A549 treated with Hydrocortisone at 1 μM for 4 hours (cell line): ENCODE results near the gene CCNDBP1. TPM values are rescaled to one million over a fixed set of nuclear protein-coding genes. Genes with fewer than 3 reads are reported as not detected.

Experiments used
- total RNA-seq: library from RNA; stranded (reverse); fragments of 200-300 nt; extraction: Qiagen RNA extraction; gene quantifications from 5 replicates; pipeline ENCODE4 v1.2.3, GENCODE V29; 2022

The CCNDBP1 gene, protein sequence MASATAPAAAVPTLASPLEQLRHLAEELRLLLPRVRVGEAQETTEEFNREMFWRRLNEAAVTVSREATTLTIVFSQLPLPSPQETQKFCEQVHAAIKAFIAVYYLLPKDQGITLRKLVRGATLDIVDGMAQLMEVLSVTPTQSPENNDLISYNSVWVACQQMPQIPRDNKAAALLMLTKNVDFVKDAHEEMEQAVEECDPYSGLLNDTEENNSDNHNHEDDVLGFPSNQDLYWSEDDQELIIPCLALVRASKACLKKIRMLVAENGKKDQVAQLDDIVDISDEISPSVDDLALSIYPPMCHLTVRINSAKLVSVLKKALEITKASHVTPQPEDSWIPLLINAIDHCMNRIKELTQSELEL
- 25.9 to 28.5 TPM (median 26.4 TPM) in 5 replicates for total RNA-seq

DNA sequence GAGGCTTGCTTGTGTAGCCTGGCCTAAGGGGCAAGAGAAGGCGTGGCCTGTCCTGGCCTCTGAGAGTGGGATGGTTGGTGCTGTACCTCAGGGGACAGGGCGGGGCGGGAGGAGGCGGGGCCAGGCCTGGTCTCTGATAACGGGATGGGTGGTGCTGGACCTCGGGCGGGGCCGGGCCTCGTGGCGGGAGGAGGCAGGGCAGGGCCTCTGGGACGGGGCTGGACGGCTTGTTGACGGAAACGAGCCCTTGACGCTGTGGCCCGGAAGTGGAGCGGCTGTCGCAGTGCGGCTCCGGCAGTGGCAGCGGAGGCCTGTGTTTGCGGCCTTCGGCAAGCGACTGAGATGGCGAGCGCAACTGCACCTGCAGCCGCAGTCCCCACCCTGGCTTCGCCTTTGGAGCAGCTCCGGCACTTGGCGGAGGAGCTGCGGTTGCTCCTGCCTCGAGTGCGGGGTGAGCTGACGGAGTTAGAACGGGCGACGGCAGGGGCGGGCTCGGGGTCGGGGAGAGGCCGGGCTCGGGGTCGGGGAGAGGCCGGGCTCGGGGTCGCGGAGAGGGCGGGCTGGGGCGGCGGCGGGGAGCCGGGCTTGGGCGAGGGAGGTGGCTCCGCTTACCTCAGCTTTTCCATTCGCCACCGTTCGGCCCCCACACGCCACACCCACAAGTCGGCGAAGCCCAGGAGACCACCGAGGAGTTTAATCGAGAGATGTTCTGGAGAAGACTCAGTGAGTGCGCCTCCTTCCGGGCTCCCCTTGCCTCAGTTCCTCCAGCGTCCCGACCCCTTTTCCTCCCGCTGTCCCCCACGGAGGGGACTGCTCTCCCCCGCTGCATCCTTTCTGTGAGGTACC lies at the start of gene CCNDBP1:
CCNDBP1 (plus strand) TSS at position 247 of the 846 bp plus-strand sequence; CDS start at position 343, 96 bp downstream.

DNA sequence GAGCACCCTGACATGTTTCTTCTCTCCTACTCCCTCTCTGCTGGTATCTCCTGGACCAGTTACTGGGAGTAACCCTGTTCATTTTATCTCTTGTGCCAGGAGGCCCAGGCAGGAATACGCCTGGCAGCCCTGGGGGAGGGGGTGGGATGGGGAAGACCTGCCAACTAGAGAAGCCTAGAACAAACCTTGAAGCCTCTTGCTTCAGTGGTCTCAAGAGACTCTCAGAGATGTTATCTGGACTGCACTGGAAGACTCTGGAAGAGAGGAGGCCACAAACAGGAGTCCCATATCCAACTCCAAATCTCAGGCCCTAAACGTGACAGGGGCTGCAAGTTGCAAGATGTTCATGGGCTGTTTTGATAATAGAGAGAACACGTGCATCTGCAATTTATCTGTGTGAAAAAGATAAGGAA lies 35.8 kb downstream of the CCNDBP1 start, which contains the start of gene EPB42:
EPB42 (minus strand) TSS at position 28 of the 413 bp plus-strand sequence. CDS start 193 bp downstream, outside the sequence.

Other genes with a start within 250 kb of the CCNDBP1 start
- 3.3 to 5.3 TPM (median 4.2 TPM) in 5 replicates for gene UBR1, start 79.4 kb upstream of the CCNDBP1 start, total RNA-seq
- 8.8 to 10.3 TPM (median 9.5 TPM) in 5 replicates for gene TMEM62, start 51.8 kb upstream of the CCNDBP1 start, total RNA-seq
- gene EPB42, start 35.6 kb downstream of the CCNDBP1 start, total RNA-seq: not detected in 5 replicates
- not detected in 5 replicates for gene TGM5, start 81.5 kb downstream of the CCNDBP1 start, total RNA-seq
- not detected in 5 replicates for gene TGM7, start 116.9 kb downstream of the CCNDBP1 start, total RNA-seq
- 6.0 to 8.2 TPM (median 6.9 TPM) in 5 replicates for gene LCMT2, start 145.2 kb downstream of the CCNDBP1 start, total RNA-seq
- gene ZSCAN29, start 185.6 kb downstream of the CCNDBP1 start, total RNA-seq: 6.7 to 11.6 TPM (median 8.7 TPM) in 5 replicates
- 4.7 to 6.8 TPM (median 6.0 TPM) in 5 replicates for gene TUBGCP4, start 185.7 kb downstream of the CCNDBP1 start, total RNA-seq